ENCODE data around the gene EVX1.

EVX1 gene

GRCh38 chr7:27248427-27248806 is 5.8 kb downstream of the EVX1 start:
- H3K27ac ChIP-seq = no peak overlapping the region
- DNase-seq (ENCODE audit: low read depth, low spot score) = no peak

DNA sequence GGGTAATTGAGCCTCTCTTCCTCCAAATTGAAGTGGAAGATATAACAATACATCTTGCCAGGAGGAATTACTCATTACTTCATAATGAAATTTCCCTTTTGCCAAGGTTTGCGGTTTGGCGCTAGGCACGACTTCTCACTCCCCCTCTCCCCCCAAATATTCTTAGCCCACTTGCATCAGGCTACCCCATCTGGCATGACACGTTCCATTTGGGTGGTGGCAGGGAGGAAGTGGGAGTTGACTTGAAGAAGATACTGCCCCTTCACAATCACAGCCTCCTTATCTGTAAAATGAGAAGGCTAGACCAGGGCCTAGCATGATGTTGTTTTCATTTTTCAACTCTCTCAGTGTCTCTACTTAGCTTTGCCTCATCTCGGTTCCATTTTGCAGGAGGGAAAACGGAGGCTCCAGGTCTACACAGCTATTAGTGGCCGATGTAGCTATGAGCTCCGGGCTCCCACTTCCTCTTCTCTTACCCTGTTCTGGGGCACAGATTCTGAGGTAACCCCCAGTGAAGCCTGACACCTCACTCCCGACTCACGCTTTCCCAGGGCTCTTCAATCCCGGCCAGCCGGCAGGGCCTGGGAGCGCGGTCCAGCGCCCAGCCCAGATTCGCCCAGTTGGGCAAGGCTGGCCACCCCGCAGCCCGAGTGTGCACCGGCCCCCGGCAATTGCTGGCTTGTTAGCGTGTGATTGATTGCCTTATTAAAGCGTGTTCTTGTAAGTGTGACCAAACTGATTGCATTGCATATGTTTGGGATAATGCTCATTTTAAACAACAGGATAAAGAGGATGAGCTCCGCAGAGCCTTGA is 6.5 kb downstream of the EVX1 start:
- no peak overlapping the region for H3K27ac ChIP-seq
- no peak for DNase-seq (ENCODE audit: low read depth, low spot score)

GRCh38 chr7:27249724-27250556 is 7.3 kb downstream of the EVX1 start:
- DNase-seq (ENCODE audit: low read depth, low spot score) = no peak

DNA sequence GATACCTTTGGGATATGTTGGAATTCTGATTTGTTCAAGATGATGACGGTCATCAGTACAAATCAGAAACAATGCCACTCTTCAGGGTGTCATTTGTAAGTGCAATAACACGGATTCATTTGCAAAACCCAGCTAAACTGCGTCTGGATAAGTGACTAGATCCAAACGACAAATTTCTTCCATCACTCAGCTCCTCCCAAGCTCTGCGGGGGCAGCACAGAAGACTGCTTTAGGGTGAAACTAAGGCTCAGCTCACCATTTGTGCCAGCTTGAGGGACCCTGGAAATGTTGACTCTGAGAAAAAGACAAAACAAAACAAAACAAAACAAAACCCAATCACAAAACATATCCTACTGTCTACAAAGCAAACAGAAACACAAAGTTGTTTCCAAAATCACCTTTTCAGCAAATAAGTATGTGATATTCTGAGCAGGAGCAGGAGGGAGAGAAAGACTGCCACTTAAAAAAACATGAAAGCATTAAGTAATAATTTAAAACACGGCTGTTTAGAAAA is 8.0 kb downstream of the EVX1 start:
- DNase-seq (ENCODE audit: low read depth, low spot score) = no peak
- no peak overlapping the region for H3K27ac ChIP-seq

More at GRCh38 chr7:27249724-27250556, 7.3 kb downstream of the EVX1 start:
- no peak overlapping the region for H3K27ac ChIP-seq

DNA sequence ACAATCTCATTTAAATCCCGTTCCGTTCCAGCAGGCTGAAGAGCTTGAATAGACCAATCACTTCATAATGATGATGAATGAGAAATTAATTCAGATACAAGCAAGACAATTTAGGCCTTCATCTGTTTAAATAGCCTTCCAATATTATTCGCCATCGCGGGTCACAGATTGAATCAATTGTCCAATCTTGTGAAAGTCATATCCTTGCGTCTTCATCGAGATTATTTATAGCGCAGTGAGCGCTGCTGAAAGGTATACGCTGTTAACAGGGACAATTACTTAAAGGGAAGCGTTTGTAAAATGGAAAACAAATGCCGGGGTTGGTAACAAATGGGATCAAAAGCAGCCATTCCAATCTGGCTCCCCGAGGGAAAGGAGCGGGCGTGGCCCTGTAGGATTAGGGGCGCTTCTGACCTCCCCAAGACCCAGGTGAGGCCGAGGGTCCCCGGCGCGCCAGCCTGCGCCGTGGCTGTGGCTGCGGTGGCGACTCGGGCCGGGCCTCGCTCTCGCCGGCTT is 8.6 kb downstream of the EVX1 start:
- no peak for DNase-seq (ENCODE audit: low read depth, low spot score)
- H3K27ac ChIP-seq = no peak overlapping the region

GRCh38 chr7:27251652-27252590 is 9.3 kb downstream of the EVX1 start:
- no peak overlapping the region for H3K27ac ChIP-seq
- no peak for DNase-seq (ENCODE audit: low read depth, low spot score)

DNA sequence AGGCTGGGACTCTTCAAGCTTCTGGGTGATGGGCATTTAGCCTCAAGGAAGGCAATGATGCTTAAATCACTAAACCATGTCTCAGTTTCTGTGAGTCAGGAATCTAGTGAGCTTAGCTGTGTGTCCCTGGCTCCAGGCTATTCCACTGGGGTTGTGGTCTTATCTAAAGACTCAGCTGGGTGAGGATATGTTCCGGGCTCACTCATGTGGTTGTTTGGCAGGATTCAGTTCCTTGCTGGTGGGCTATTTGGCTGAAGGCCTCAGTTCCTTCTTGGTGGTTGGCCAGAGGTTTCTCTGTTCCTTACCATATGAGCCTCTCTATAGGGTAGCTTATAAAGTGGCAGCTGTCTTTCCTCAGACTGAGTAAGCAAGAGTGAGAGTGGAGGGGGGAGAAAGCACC is 12.0 kb downstream of the EVX1 start:
- DNase-seq (ENCODE audit: low read depth, low spot score) = no peak
- H3K27ac ChIP-seq = no peak overlapping the region

DNA sequence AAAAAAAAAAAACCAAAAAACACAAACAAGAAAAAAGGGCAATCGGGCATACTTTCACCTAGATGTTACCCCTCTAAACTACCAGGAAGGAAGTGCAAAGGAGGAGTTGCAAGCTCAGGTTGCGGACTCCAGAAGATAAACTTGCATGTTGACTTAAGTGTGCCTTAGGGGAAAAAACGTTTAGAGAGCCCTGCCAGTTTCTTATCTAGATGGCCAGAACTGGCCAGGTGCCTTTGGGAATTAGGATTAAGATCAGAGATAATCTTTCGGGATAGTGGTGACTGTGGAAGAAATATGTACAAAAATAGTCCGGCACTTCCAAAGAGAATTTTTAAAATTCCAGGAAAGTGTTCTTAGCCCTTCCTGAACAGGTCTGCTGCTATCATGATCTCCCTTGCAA is 17.6 kb downstream of the EVX1 start:
- no peak for DNase-seq (ENCODE audit: low read depth, low spot score)
- no peak overlapping the region for H3K27ac ChIP-seq

GRCh38 chr7:27262121-27262520 is 19.5 kb downstream of the EVX1 start:
- no peak overlapping the region for H3K27ac ChIP-seq
- DNase-seq (ENCODE audit: low read depth, low spot score) = no peak

DNA sequence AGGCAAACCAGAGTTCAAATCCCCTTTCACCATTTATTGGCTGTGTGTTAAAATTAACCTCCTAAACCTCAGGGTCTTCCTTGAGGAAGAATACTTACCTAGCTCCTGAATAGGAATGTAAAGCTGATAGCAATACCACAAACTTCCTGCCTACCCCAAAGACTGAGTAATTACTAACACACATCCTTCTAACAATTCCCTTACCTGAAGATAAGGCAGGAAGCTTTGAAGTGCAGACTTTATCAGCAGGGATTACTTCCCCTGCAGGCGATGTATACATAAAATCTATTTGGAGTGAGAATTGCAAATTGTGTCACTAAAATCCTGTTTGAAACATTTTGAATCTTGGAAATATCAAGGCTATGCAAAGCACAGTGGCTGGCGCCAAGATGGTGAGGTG is 21.2 kb downstream of the EVX1 start:
- no peak overlapping the region for H3K27ac ChIP-seq
- DNase-seq (ENCODE audit: low read depth, low spot score) = no peak

DNA sequence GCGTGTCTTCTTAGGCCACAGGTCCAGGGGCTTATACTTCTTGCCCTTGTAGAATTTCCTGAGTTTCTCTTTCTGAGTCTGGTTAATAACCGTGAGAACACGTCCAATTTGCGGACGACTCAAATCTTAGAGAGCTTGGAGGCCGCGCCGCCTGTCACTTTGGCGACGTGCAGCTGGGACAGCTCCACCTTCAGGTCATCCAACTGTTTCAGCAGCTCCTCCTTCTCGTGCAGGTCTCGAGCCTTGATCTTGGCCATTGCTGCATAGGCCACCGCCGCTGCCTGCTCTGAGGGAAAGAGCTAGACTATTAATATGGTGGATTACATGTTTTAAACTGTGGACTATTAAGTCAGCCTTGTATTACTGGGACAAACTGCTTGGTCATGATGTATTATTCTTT is 26.9 kb downstream of the EVX1 start:
- no peak overlapping the region for H3K27ac ChIP-seq
- no peak for DNase-seq (ENCODE audit: low read depth, low spot score)

DNA sequence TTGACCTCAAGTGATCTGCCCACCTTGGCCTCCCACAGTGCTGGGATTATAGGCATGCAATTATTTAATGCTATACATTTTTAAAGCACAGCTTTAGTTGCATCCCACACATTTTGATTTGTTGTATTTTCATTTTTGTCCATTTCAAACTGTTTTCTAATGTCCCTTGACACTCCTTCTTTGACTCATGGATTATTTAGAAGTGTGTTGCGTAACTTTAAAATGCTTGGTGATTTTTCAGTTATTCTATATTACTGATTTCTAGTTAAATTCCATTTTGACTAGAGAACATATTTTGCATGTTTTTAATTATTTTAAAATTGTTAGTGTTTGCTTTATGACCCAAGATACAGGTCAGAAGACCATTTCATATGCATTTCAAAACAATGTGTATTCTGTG is 28.8 kb downstream of the EVX1 start:
- DNase-seq (ENCODE audit: low read depth, low spot score) = no peak
- no peak overlapping the region for H3K27ac ChIP-seq

DNA sequence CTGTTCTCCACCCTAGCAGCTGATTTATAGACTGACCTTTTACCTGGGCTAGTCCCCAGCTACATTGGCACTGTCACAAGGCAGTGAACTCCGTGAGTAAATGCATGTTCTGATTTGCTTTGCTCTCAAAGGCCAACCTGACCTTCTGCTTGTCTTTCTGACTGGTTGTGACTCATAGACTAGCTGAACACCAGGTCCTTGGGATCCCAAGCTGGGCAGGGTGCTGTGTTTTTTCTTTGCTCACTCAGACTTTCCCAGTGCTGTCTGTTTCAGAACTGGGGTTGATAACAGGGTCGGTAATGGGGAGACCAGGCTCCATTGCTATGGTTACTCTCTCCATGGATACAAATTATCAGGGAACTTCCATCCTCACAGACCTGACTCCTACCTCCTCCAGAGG is 35.0 kb downstream of the EVX1 start:
- H3K27ac ChIP-seq = no peak overlapping the region
- peak; percentile 60 for DNase-seq (ENCODE audit: low read depth, low spot score)

DNA sequence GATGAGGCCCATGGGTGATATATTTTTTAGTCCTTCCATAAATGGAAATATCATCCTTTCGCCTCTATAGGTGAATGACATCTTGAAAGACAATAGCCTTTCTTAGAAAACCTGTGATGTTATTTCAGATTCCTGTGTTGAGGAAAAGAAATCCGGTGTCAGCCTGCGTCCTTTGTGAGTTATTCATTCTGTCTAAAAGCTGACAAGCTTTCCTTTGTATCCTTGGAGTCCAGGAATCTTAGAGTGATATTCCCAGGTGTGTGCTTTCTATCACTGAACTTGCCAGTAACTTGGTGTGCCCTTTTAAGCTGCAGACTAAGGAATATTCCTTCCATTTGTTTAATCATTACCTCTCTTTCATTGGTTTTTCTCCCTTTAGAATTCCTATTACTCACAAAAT is 41.0 kb downstream of the EVX1 start:
- DNase-seq (ENCODE audit: low read depth, low spot score) = no peak
- no peak overlapping the region for H3K27ac ChIP-seq

GRCh38 chr7:27295236-27295635 is 52.6 kb downstream of the EVX1 start:
- no peak overlapping the region for H3K27ac ChIP-seq
- DNase-seq (ENCODE audit: low read depth, low spot score) = no peak

DNA sequence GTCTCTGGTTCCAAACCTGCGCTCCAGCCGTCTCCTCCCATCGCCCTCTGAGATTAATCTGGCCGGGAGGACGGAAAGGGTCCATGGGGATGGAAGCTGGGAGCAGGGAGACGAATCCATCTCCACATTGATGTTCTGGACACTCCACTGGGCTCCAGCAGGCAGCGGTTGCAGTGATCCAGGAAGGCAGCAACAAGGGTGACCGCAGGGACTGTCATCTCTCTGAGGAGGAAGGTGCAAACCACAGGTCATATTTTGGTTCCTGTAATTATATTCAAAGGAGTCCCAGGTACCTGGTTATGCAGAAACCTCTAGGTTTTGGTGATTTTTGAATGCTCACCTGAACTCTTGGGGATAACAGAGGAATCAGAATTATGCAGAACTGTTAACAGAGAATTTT is 54.8 kb downstream of the EVX1 start:
- no peak overlapping the region for H3K27ac ChIP-seq
- DNase-seq (ENCODE audit: low read depth, low spot score) = no peak
